ENCODE data around the gene FXR1.
"Not testable (repeated sequence)": the region's sequence is repeated elsewhere in the genome, so short reads cannot be mapped to it uniquely, and the experiment has no call there.

The FXR1 gene

DNA sequence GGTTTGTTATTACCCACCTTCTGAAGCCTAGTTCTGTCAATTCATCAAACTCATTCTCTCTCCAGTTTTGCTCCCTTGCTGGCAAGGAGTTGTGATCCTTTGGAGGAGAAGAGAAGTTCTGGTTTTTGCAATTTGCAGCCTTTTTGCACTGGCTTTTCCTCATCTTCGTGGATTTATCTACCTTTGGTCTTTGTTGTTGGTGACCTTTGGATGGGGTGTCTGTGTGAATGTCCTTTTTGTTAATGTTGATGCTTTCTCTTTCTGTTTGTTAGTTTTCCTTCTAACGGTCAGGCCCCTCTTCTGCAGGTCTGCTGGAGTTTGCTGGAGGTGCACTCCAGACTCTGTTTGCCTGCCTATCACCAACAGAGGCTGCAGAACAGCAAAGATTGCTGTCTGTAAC is 91.0 kb downstream of the FXR1 start:
- not testable (repeated sequence) for DNase-seq

DNA sequence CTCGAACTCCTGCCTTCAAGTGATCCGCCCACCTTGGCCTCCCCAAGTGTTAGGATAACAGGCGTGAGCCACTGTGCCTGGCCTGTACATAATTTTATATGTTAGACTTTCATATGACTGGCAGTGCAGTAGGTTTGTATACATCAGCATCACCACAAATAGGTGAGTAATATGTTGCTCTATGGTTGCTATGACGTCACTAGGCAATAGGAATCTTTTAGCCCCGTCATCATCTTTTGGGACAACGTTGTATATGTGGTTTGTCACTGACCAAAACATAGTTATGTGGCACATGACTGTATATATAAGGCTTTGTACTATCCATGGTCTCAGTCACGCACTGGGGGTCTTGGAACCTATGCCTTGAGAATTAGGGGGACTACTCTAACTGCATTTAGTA is 94.1 kb downstream of the FXR1 start:
- DNase-seq = no peak

DNA sequence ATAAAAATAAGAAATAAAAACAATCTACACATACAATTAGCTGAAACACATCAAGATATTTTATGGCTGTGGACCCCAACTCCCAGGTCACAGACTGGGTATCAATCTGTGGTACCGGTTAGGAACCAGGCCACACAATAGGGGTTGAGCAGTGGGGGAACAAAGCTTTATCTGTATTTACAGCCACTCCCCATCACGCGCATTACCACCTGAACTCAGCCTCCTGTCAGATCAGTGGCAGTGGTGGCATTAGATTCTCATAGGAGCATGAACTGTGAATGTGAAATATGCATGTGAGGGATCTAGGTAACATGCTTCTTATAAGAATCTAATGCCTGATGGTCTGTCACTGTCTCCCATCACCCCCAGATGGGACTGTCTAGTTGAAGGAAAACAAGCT is 94.8 kb downstream of the FXR1 start:
- no peak for DNase-seq

DNA sequence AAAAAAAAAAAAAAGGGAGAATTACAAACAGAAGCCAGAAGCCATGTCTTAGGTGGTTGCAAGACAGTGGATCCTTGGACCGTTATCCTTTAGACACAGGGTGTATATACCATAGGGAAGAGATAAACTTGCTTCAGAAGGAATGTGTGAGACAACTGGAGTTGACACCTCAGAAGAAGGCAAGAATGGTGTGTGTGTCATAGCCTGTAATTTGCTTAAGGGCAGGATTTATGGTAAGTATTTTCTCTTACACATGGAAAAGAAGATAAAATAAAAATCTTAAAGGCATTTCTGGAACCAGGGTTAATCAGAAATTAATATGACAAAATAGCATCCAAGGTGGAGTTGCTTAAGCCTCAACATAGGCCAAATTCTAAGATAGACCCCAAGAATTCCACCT is 96.3 kb downstream of the FXR1 start:
- no peak for DNase-seq

DNA sequence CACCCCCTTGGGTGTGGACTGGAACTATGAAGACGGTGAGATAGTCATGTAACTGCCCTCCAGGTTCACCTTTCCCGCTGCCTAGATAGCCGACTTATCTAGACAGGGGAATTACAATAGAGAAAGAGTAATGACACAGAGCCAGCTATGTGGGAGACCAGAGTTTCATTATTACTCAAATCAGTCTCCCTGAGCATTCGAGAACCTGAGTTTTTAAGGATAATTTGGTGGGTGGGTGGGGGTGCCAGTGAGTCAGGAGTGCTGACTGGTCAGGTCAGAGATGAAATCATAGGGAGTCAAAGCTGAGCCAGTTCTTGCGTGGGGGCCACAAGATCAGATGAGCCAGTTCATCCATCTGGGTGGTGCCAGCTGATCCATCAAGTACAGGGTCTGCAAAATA is 96.8 kb downstream of the FXR1 start:
- no peak for DNase-seq

DNA sequence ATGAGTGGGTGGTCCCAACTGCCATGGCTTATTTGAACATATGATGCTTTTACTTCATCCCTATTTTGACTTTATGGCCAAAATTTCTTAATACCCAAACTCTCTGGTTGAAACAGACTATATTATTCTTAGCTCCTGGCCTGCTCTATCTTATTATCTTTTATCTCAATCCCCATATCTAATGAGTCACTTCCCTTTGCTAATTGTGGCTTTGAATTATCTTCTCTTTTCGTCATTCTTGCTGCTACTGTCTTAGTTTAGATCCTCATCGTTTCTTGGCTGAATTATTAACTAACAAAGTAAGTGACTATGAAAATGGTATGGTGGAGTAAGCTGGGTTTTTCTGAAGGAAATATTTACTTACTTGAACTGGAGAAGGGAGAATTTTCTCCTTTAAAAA is 105.2 kb downstream of the FXR1 start:
- DNase-seq = no peak

DNA sequence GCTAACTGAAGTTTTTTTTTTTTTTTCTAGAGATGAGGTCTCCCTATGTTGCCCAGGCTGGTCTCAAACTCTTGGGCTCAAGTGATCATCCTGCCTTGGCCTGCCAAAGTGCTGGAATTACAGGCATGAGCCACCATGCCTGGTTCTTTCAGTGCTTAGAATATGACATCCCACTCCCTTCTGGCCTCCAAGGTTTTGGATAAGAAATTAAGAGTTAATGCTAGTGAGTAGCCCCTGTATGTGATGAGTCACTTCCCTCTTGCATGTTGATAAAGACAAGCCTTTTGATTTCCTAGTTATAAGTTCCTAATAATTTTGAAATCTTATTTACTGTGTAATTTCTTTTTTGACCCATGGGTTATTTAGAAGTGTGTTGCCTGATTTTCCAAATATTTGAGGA is 112.7 kb downstream of the FXR1 start:
- DNase-seq = no peak

DNA sequence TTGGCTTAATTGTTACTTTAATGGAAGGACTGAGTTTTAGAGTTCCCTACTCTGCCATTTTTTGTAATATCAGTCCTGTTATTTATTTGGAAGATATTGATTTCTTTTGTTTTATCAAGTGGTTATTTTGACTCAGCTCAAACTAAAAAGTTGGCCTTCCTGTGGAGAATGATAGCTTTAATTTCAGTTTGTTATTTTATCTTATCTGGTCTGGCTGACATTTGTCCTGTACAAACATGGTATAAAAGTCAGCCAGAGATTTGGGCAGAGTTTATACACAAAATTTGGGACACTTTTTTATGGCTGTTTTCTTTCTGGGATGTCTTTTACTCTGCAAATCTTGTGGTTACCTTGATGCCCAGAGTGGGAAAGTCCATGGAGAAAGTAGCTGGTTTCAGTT is 118.5 kb downstream of the FXR1 start:
- DNase-seq = no peak

All from right kidney (tissue), 1 donor.